Hepatocyte (in vitro differentiated cells): Measurements from ENCODE around the gene DAPK2. TPM values are rescaled to one million over a fixed set of nuclear protein-coding genes. Genes with fewer than 3 reads are reported as not detected.

Experiments
- DNase-seq: peaks from one replicate; pipeline ENCODE4 v3.0.0-alpha.2; 2016; ENCODE audit warnings: low spot score
- H2AFZ ChIP-seq: fragments of 200-600 bp; sonication (generic); 2 replicates; pipeline ENCODE4 v1.6.0; 2016; ENCODE audit warnings: antibody characterized with exemption, mild to moderate bottlenecking
- H3K27ac ChIP-seq: fragments of 200-600 bp; sonication (generic); 2 replicates; pipeline ENCODE4 v1.5.1; 2016; ENCODE audit warnings: mild to moderate bottlenecking
- H3K27me3 ChIP-seq: fragments of 200-600 bp; sonication (generic); 2 replicates; pipeline ENCODE4 v1.6.1; 2016
- H3K36me3 ChIP-seq: fragments of 200-600 bp; sonication (generic); replicated peaks from 2 replicates; pipeline ENCODE4 v1.5.1; 2016; ENCODE audit warnings: low read depth; ENCODE audit not compliant: insufficient read depth
- H3K4me1 ChIP-seq: fragments of 200-600 bp; sonication (generic); 2 replicates; pipeline ENCODE4 v1.5.1; 2016; ENCODE audit warnings: mild to moderate bottlenecking, moderate library complexity; ENCODE audit not compliant: insufficient read depth
- H3K4me2 ChIP-seq: fragments of 200-600 bp; sonication (generic); 2 replicates; pipeline ENCODE4 v1.6.0; 2016
- H3K4me3 ChIP-seq: fragments of 200-600 bp; sonication (generic); 2 replicates; pipeline ENCODE4 v1.5.1; 2016; ENCODE audit warnings: mild to moderate bottlenecking
- H3K79me2 ChIP-seq: fragments of 200-600 bp; sonication (generic); 2 replicates; pipeline ENCODE4 v1.6.0; 2017; ENCODE audit warnings: mild to moderate bottlenecking
- H3K9me2 ChIP-seq: fragments of 200-600 bp; sonication (generic); replicated peaks from 2 replicates; pipeline ENCODE4 v1.6.0; 2017; ENCODE audit warnings: mild to moderate bottlenecking; ENCODE audit not compliant: insufficient read depth
- H3K9me3 ChIP-seq: fragments of 200-600 bp; sonication (generic); 2 replicates; pipeline ENCODE4 v1.5.1; 2016; ENCODE audit warnings: low read depth, mild to moderate bottlenecking
- H4K20me1 ChIP-seq: fragments of 200-600 bp; sonication (generic); 2 replicates; pipeline ENCODE4 v1.6.0; 2016; ENCODE audit warnings: mild to moderate bottlenecking; ENCODE audit not compliant: insufficient read depth, poor library complexity, severe bottlenecking
- CTCF ChIP-seq: fragments of 200-600 bp; sonication (generic); IDR thresholded peaks from 2 replicates; pipeline ENCODE4 v1.5.1; 2016; ENCODE audit warnings: antibody characterized with exemption, mild to moderate bottlenecking; ENCODE audit not compliant: poor library complexity
- EZH2 ChIP-seq: fragments of 200-600 bp; sonication (generic); IDR thresholded peaks from 2 replicates; pipeline ENCODE4 v1.6.1; 2016; ENCODE audit warnings: antibody characterized with exemption, mild to moderate bottlenecking, borderline replicate concordance
- EZH2phosphoT487 ChIP-seq: fragments of 200-600 bp; sonication (generic); IDR thresholded peaks from one replicate; pipeline ENCODE4 v1.6.1; 2018; ENCODE audit warnings: antibody characterized with exemption, mild to moderate bottlenecking, low read depth, moderate library complexity; ENCODE audit not compliant: unreplicated experiment, severe bottlenecking
- WGBS: methylation state at CpG from one replicate; pipeline ENCODE4 v1.1.6; 2016; ENCODE audit warnings: low lambda C conversion rate; ENCODE audit errors: missing lambda C conversion rate; 5-methylcytosine and 5-hydroxymethylcytosine counted together
- polyA plus RNA-seq: library from polyadenylated mRNA; unstranded; fragments of >200 nt; fragmentation: Nextera tagmentation; extraction: Ambion mirVana; gene quantifications from 2 replicates; pipeline ENCODE4 v1.2.1, GENCODE V29; 2016
- total RNA-seq: library from RNA; depleted of rRNA; stranded (reverse); fragments of >200 nt; gene quantifications from 2 replicates; pipeline ENCODE4 v1.2.3, GENCODE V29; 2014

DAPK2 gene
- total and polyA plus RNA-seq, 2 experiments from 2014 or later, result 4.9 to 5.1 TPM

GRCh38 chr15:64037116-64037515 lies 9.2 kb downstream of the DAPK2 start:
- Histone ChIP-seq H3K9me2 (no peaks in the 10 kb centered on the region), H3K4me3 (no peak overlapping the region), H2AFZ (no peak overlapping the region), H4K20me1 (no peaks in the 10 kb centered on the region), H3K4me1 (no peaks in the 10 kb centered on the region), H3K27ac (no peak overlapping the region), H3K27me3 (no peaks in the 10 kb centered on the region), H3K4me2 (no peak overlapping the region), H3K36me3 (no peaks in the 10 kb centered on the region), H3K79me2 (no peaks in the 10 kb centered on the region), H3K9me3 (no peaks in the 10 kb centered on the region)
- no peak for TF ChIP-seq EZH2phosphoT487
- DNase-seq, result no peak
- 94% methylated on average over 3 of the region's 3 CpGs for WGBS

GRCh38 chr15:64035525-64035924 lies 10.8 kb downstream of the DAPK2 start:
- no peak overlapping the region for H3K4me2 ChIP-seq
- no peaks in the 10 kb centered on the region for H3K79me2 ChIP-seq
- no peak for TF ChIP-seq CTCF
- no peak for TF ChIP-seq EZH2
- TF ChIP-seq EZH2phosphoT487, result no peak
- WGBS, result 93% methylated on average over 1 of the region's 1 CpG
- no peaks in the 10 kb centered on the region for H4K20me1 ChIP-seq
- no peaks in the 10 kb centered on the region for H3K4me1 ChIP-seq
- DNase-seq, result no peak
- H3K4me3 ChIP-seq, result no peak overlapping the region
- no peaks in the 10 kb centered on the region for H3K9me3 ChIP-seq
- H3K27me3 ChIP-seq, result no peaks in the 10 kb centered on the region
- H3K36me3 ChIP-seq, result no peaks in the 10 kb centered on the region
- H3K27ac ChIP-seq, result no peak overlapping the region
- no peaks in the 10 kb centered on the region for H3K9me2 ChIP-seq
- H2AFZ ChIP-seq, result no peak overlapping the region

GRCh38 chr15:64034519-64034918 lies 11.8 kb downstream of the DAPK2 start:
- no peaks in the 10 kb centered on the region for H3K9me2 ChIP-seq
- H3K27me3 ChIP-seq, result no peaks in the 10 kb centered on the region
- 35% methylated on average over 4 of the region's 4 CpGs for WGBS
- H4K20me1 ChIP-seq, result no peaks in the 10 kb centered on the region
- no peaks in the 10 kb centered on the region for H3K9me3 ChIP-seq
- no peaks in the 10 kb centered on the region for H3K79me2 ChIP-seq
- no peak overlapping the region for H2AFZ ChIP-seq
- H3K36me3 ChIP-seq, result no peaks in the 10 kb centered on the region
- H3K27ac ChIP-seq, result no peak overlapping the region
- H3K4me3 ChIP-seq, result no peak overlapping the region
- DNase-seq, result no peak
- H3K4me2 ChIP-seq, result no peak overlapping the region
- H3K4me1 ChIP-seq, result no peaks in the 10 kb centered on the region
- TF ChIP-seq EZH2phosphoT487 (no peak), CTCF (no peak), EZH2 (no peak)

DNA sequence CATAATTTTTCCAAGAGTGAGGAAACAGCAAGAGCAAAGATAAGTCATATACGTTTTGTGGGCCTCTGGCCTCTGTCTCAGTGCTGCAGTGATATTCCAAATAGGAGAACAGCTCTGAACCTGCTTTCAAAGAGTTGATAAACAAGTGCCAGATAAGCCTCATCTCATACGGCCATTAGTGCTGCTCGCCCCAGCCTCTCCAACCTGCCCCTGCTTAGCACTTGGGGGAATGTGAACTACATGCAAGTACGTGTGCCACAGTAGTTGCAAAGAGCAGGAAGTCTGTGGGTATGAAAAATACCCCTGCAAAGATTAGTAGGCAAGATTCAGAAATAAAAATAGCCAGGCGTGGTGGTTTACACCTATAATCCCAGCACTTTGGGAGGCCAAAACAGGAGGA lies 14.0 kb downstream of the DAPK2 start:
- H3K27ac ChIP-seq, result no peak overlapping the region
- H3K27me3 ChIP-seq, result no peaks in the 10 kb centered on the region
- no peaks in the 10 kb centered on the region for H4K20me1 ChIP-seq
- 73% methylated on average over 5 of the region's 5 CpGs for WGBS
- no peaks in the 10 kb centered on the region for H3K79me2 ChIP-seq
- H3K9me2 ChIP-seq, result no peaks in the 10 kb centered on the region
- no peak for DNase-seq
- H3K36me3 ChIP-seq, result no peaks in the 10 kb centered on the region
- H3K4me2 ChIP-seq, result no peak overlapping the region
- TF ChIP-seq CTCF (no peak), EZH2 (no peak), EZH2phosphoT487 (no peak)
- no peaks in the 10 kb centered on the region for H3K4me1 ChIP-seq
- no peak overlapping the region for H3K4me3 ChIP-seq
- no peaks in the 10 kb centered on the region for H3K9me3 ChIP-seq
- H2AFZ ChIP-seq, result no peak overlapping the region
